HepG2 (cell line): ENCODE data around the gene NONO. TPM values are rescaled to one million over a fixed set of nuclear protein-coding genes. Genes with fewer than 3 reads are reported as not detected.

ENCODE experiments used
- GABPB1 ChIP-seq: IDR thresholded peaks from 2 replicates; pipeline ENCODE4 v1.6.1; 2016; ENCODE audit warnings: mild to moderate bottlenecking, missing genetic modification reagents, moderate library complexity, missing compliant biosample characterization
- KDM2A ChIP-seq: sonication (generic); formaldehyde crosslinking; IDR thresholded peaks from 2 replicates; pipeline ENCODE4 v1.4.0; 2020; ENCODE audit warnings: low read depth, missing genetic modification reagents, borderline replicate concordance
- NFYB ChIP-seq: sonication (generic); formaldehyde crosslinking; IDR thresholded peaks from 2 replicates; pipeline ENCODE4 v1.4.0; 2020; ENCODE audit warnings: missing genetic modification reagents
- PATZ1 ChIP-seq: sonication (generic); formaldehyde crosslinking; IDR thresholded peaks from 2 replicates; pipeline ENCODE4 v1.4.0; 2020; ENCODE audit warnings: missing genetic modification reagents
- PCBP1 ChIP-seq: fragments of 200-400 bp; formaldehyde crosslinking; IDR thresholded peaks from 2 replicates; pipeline ENCODE4 v1.6.1; 2017; ENCODE audit warnings: mild to moderate bottlenecking, low read depth, low read length, borderline replicate concordance
- POLR2A ChIP-seq, 2 experiments: IDR thresholded peaks; 2 replicates each; pipeline ENCODE4 v1.6.1; 2011; ENCODE audit warnings: low read depth in 2 of 2, low read length in 2 of 2, mild to moderate bottlenecking in 1 of 2, moderate library complexity in 1 of 2; ENCODE audit not compliant: insufficient read depth in 1 of 2
- POLR2AphosphoS2 ChIP-seq: IDR thresholded peaks from 2 replicates; pipeline ENCODE4 v1.6.1; 2011; ENCODE audit warnings: low read depth, low read length, improper control_type of control experiment
- ZMYM4 ChIP-seq: sonication (generic); formaldehyde crosslinking; IDR thresholded peaks from 2 replicates; pipeline ENCODE4 v1.8.1; 2023; ENCODE audit warnings: mild to moderate bottlenecking, missing genetic modification reagents
- ZNF33A ChIP-seq: sonication (generic); formaldehyde crosslinking; IDR thresholded peaks from 2 replicates; pipeline ENCODE4 v1.5.1; 2020; ENCODE audit warnings: missing genetic modification reagents, mild to moderate bottlenecking, moderate library complexity, borderline replicate concordance
- ZNF770 ChIP-seq: sonication (generic); formaldehyde crosslinking; IDR thresholded peaks from 2 replicates; pipeline ENCODE4 v1.5.0; 2020; ENCODE audit warnings: mild to moderate bottlenecking, missing genetic modification reagents
- polyA plus RNA-seq, 8 experiments: library from polyadenylated mRNA; depleted of rRNA in 3 of 8; stranded (reverse) in 7 of 8; unstranded in 1 of 8; fragments of >200 nt; fragmentation: Illumina TruSeq in 4 of 8; extraction: Trizol in 4 of 8; gene quantifications; 2 replicates each; pipeline versions ENCODE4 v1.2.1 to v1.2.3, GENCODE V29; 2011 to 2016; ENCODE audit warnings: low read depth in 4 of 8, missing spikeins in 1 of 8, mixed read lengths in 1 of 8; ENCODE audit not compliant: insufficient read depth in 1 of 8
- total RNA-seq, 5 experiments: library from RNA; depleted of rRNA; stranded (reverse); fragments of >200 nt; fragmentation: Illumina TruSeq; extraction: Trizol; gene quantifications; 2 replicates each; pipeline ENCODE4 v1.2.3, GENCODE V29; 2016; ENCODE audit warnings: low read depth in 1 of 5
- TF ChIP-seq, protein P1 (sequence below): sonication (generic); formaldehyde crosslinking; IDR thresholded peaks from 2 replicates; pipeline ENCODE4 v1.4.0; 2020; ENCODE audit warnings: missing genetic modification reagents, borderline replicate concordance
- TF ChIP-seq, protein P2 (sequence below): sonication (generic); formaldehyde crosslinking; IDR thresholded peaks from 2 replicates; pipeline ENCODE4 v1.4.0; 2020; ENCODE audit warnings: missing genetic modification reagents, borderline replicate concordance
- TF ChIP-seq, protein P3 (sequence below): sonication (generic); formaldehyde crosslinking; IDR thresholded peaks from 2 replicates; pipeline ENCODE4 v1.4.0; 2020; ENCODE audit warnings: mild to moderate bottlenecking, missing genetic modification reagents

Gene NONO
- total and polyA plus RNA-seq, 2 of the 13 experiments (the other 11 are each of a cell fraction or from before 2014, with no cell fraction given): 408 to 605 TPM

DNA sequence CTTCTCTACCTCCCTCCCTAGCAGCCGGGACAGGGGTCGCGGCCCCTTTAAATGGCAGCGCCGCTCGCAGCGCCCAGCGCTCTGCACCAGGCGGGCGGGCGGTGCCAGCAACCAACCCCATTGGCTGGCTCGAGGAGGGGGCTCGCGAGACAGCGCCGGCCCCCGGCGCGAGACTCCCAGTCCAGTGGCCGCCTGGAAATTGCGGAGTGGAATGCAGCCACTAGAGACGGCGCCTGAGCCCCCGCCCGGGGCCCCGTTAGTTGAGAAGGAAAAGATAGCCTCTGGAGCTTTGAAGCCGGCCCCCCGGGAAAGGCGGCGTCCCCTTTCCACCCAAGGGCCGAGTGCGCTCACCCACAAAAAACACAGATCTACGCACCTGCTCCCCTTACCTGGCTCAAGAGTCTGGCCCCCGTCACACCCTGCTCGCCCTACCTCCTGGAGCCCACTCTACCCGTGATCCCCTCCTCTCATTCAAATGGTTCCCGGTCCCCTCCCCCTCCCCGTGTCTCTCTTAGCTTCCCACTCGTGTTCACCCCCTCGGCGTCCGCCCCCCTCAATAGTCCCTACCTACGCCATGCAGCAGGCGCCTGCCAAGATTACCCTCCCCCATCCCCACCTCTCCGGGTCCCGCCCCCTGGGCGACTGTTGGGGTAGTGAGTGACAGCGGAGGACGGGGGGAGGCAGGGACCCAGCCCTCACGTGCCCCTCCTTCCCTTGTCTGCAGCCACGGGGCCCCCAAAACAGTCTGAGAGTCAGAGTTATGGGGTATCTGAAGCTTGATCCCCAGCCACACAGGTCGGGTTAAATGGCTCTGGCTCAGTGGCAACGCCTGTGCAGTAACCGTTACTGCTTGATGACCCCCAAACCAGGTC, 29.1 kb upstream of the NONO start, which contains the start of gene ZMYM3 (continued):
- TF ChIP-seq, protein P1, sequence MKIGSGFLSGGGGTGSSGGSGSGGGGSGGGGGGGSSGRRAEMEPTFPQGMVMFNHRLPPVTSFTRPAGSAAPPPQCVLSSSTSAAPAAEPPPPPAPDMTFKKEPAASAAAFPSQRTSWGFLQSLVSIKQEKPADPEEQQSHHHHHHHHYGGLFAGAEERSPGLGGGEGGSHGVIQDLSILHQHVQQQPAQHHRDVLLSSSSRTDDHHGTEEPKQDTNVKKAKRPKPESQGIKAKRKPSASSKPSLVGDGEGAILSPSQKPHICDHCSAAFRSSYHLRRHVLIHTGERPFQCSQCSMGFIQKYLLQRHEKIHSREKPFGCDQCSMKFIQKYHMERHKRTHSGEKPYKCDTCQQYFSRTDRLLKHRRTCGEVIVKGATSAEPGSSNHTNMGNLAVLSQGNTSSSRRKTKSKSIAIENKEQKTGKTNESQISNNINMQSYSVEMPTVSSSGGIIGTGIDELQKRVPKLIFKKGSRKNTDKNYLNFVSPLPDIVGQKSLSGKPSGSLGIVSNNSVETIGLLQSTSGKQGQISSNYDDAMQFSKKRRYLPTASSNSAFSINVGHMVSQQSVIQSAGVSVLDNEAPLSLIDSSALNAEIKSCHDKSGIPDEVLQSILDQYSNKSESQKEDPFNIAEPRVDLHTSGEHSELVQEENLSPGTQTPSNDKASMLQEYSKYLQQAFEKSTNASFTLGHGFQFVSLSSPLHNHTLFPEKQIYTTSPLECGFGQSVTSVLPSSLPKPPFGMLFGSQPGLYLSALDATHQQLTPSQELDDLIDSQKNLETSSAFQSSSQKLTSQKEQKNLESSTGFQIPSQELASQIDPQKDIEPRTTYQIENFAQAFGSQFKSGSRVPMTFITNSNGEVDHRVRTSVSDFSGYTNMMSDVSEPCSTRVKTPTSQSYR (CRISPR knock-in tag): peak; percentile 53; the same call in 1 of the 2 replicates
- TF ChIP-seq ZMYM4 (CRISPR knock-in tag) (0 out of 2 replicates have a peak, but pooled peaks have one; percentile 30), NFYB (CRISPR knock-in tag) (peak; percentile 81), POLR2AphosphoS2 (no peak), PATZ1 (CRISPR knock-in tag) (peak; percentile 85), GABPB1 (peak; percentile 69; the same call in 1 of the 2 replicates), PCBP1 (0 out of 2 replicates have a peak, but pooled peaks have one; percentile 42), ZNF770 (0 out of 2 replicates have a peak, but pooled peaks have one; percentile 14), KDM2A (peak; percentile 24; the same call in 1 of the 2 replicates), POLR2A (IDR thresholded peaks at IDR 0.05; ENCODE audit: insufficient read depth in 1 of 2, low read depth in 2 of 2, low read length in 2 of 2) (peak in 1 of 2 experiments; percentile 48; a peak in 1 of 4 replicates), ZNF33A (no peak)
- TF ChIP-seq, protein P2, sequence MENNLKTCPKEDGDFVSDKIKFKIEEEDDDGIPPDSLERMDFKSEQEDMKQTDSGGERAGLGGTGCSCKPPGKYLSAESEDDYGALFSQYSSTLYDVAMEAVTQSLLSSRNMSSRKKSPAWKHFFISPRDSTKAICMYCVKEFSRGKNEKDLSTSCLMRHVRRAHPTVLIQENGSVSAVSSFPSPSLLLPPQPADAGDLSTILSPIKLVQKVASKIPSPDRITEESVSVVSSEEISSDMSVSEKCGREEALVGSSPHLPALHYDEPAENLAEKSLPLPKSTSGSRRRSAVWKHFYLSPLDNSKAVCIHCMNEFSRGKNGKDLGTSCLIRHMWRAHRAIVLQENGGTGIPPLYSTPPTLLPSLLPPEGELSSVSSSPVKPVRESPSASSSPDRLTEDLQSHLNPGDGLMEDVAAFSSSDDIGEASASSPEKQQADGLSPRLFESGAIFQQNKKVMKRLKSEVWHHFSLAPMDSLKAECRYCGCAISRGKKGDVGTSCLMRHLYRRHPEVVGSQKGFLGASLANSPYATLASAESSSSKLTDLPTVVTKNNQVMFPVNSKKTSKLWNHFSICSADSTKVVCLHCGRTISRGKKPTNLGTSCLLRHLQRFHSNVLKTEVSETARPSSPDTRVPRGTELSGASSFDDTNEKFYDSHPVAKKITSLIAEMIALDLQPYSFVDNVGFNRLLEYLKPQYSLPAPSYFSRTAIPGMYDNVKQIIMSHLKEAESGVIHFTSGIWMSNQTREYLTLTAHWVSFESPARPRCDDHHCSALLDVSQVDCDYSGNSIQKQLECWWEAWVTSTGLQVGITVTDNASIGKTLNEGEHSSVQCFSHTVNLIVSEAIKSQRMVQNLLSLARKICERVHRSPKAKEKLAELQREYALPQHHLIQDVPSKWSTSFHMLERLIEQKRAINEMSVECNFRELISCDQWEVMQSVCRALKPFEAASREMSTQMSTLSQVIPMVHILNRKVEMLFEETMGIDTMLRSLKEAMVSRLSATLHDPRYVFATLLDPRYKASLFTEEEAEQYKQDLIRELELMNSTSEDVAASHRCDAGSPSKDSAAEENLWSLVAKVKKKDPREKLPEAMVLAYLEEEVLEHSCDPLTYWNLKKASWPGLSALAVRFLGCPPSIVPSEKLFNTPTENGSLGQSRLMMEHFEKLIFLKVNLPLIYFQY (CRISPR knock-in tag): no peak
- TF ChIP-seq, protein P3, sequence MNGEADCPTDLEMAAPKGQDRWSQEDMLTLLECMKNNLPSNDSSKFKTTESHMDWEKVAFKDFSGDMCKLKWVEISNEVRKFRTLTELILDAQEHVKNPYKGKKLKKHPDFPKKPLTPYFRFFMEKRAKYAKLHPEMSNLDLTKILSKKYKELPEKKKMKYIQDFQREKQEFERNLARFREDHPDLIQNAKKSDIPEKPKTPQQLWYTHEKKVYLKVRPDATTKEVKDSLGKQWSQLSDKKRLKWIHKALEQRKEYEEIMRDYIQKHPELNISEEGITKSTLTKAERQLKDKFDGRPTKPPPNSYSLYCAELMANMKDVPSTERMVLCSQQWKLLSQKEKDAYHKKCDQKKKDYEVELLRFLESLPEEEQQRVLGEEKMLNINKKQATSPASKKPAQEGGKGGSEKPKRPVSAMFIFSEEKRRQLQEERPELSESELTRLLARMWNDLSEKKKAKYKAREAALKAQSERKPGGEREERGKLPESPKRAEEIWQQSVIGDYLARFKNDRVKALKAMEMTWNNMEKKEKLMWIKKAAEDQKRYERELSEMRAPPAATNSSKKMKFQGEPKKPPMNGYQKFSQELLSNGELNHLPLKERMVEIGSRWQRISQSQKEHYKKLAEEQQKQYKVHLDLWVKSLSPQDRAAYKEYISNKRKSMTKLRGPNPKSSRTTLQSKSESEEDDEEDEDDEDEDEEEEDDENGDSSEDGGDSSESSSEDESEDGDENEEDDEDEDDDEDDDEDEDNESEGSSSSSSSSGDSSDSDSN: no peak
